Measurements from ENCODE around the gene LYZL4. TPM values are rescaled to one million over a fixed set of nuclear protein-coding genes. Genes with fewer than 3 reads are reported as not detected.

LYZL4 gene
- total and polyA plus RNA-seq, 2 of the 4 experiments (the other 2 are of a cell fraction): not detected

DNA sequence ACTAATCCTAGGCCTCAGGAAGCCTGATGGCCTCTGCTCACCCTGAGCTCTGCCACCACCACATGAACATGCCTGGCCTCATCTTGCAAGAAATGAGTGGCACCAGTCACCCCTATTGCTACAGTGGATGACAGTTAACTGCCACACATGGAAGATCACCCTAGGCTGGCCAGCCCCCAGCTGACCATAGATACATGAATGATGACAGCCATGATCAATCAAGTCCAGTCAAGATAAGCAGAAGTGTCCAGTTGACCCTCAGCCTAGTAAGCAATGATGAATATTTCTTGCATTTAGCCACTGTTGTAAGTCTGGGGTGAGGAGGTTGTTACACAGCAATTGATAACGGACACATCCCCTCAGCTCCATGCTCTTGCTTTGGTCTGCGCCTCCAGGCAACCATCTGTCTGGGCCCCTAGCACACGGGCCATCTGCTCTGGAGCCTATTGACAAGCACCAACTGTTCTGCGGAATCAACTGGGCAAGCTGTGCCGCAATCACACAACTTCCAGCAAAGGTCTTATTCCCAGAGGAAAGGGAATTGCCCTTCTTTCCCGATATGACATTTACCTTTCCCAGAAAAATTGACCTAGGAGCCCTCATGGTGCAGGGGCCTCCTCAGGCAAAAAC, 2.2 kb upstream of the LYZL4 start:
- H3K27me3 ChIP-seq (ENCODE audit: control insufficient read depth, insufficient read depth, low read length): no peaks in the 10 kb centered on the region
- no peaks in the 10 kb centered on the region for H3K36me3 ChIP-seq (ENCODE audit: control insufficient read depth, insufficient read depth, low read length)
- POLR2A ChIA-PET (ENCODE audit: unreplicated experiment): no interaction called here
- H4K91ac ChIP-seq (ENCODE audit: insufficient read depth, low read depth, low read length): no peak overlapping the region
- no peak for DNase-seq
- no peak overlapping the region for H3K4me2 ChIP-seq (ENCODE audit: low read depth, low read length)
- in situ Hi-C loops (cut with MboI; ENCODE audit: low sequenced_read_pairs) (no loop called here), intact Hi-C loops (cut with micrococcal nuclease) (no loop called here), dilution Hi-C loops (cut with HindIII; ENCODE audit: low sequenced_read_pairs, unreplicated experiment) (no loop called here)
- H3K79me1 ChIP-seq (ENCODE audit: low read depth in 1 of 2, low read length in 2 of 2): no peaks in the 10 kb centered on the region
- no peak overlapping the region for H2AK9ac ChIP-seq (replicated peaks; ENCODE audit: low read depth, low read length, poor library complexity)
- no peak overlapping the region for H4K5ac ChIP-seq (ENCODE audit: low read depth, low read length)
- H3K4ac ChIP-seq (ENCODE audit: low read depth, low read length): no peak overlapping the region
- H2AFZ ChIP-seq (replicated peaks; ENCODE audit: low read length, poor library complexity): no peak overlapping the region
- BruUV-seq (replicated peaks): no TSS peak
- H3K9ac ChIP-seq (ENCODE audit: low read depth, low read length): no peak overlapping the region
- no peak overlapping the region for H2BK5ac ChIP-seq (ENCODE audit: low read depth, low read length, poor library complexity, severe bottlenecking)
- no peak overlapping the region for H4K8ac ChIP-seq (ENCODE audit: low read depth in 2 of 2, low read length in 2 of 2)
- no peak overlapping the region for H3K4me3 ChIP-seq (ENCODE audit: insufficient read depth, low read depth, low read length)
- no peak overlapping the region for H2BK120ac ChIP-seq (ENCODE audit: low read depth, low read length)
- no peak overlapping the region for H3K14ac ChIP-seq (replicated peaks; ENCODE audit: low read depth, low read length)
- H3K27ac ChIP-seq (ENCODE audit: insufficient read depth, low read length): no peak overlapping the region
- TF ChIP-seq MXI1 (IDR thresholded peaks at IDR 0.05; ENCODE audit: borderline replicate concordance, low read depth, low read length): no peak
- TF ChIP-seq RAD21 (IDR thresholded peaks at IDR 0.05; ENCODE audit: low read length): no peak
- no peak for TF ChIP-seq MAZ (IDR thresholded peaks at IDR 0.05; ENCODE audit: borderline replicate concordance, low read depth, low read length)
- TF ChIP-seq FOS (IDR thresholded peaks at IDR 0.05; ENCODE audit: low read depth, low read length): no peak
- TF ChIP-seq, protein P1, sequence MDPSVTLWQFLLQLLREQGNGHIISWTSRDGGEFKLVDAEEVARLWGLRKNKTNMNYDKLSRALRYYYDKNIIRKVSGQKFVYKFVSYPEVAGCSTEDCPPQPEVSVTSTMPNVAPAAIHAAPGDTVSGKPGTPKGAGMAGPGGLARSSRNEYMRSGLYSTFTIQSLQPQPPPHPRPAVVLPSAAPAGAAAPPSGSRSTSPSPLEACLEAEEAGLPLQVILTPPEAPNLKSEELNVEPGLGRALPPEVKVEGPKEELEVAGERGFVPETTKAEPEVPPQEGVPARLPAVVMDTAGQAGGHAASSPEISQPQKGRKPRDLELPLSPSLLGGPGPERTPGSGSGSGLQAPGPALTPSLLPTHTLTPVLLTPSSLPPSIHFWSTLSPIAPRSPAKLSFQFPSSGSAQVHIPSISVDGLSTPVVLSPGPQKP (IDR thresholded peaks at IDR 0.05; ENCODE audit: borderline replicate concordance, low read depth, low read length): no peak
- no peaks in the 10 kb centered on the region for H3K9me1 ChIP-seq (ENCODE audit: insufficient read depth, low read length)
- H3K9me3 ChIP-seq (ENCODE audit: control insufficient read depth, insufficient read depth, low read length): no peaks in the 10 kb centered on the region
- no peak overlapping the region for H3K23ac ChIP-seq (ENCODE audit: low read depth, low read length)
- WGBS, 2 experiments (ENCODE audit: extremely low coverage in 2 of 2, insufficient read length in 1 of 2): 56% methylated on average over 3 of the region's 6 CpGs; no CpG with 5 or more reads in 1 of the 2 experiments
- no peak overlapping the region for H2AK5ac ChIP-seq (ENCODE audit: low read depth, low read length)
- ATAC-seq (ENCODE audit: low read depth): no peak
- no peak overlapping the region for H3K56ac ChIP-seq (ENCODE audit: extremely low read depth, insufficient read depth, low read length)
- H2BK20ac ChIP-seq (ENCODE audit: low read depth, low read length): no peak overlapping the region
- no peaks in the 10 kb centered on the region for H3K4me1 ChIP-seq (ENCODE audit: control insufficient read depth, insufficient read depth, low read length)
- H4K20me1 ChIP-seq (ENCODE audit: insufficient read depth, low read length): no peaks in the 10 kb centered on the region
- H2BK15ac ChIP-seq (ENCODE audit: low read depth, low read length): no peak overlapping the region
- no peak overlapping the region for H3K18ac ChIP-seq (ENCODE audit: low read depth, low read length)
- CTCF ChIA-PET: no interaction called here

All from IMR-90 (cell line).